Activated CD4-positive, CD25-positive, alpha-beta regulatory T cell treated with anti-CD3 and anti-CD28 coated beads, Interleukin-2, amount 50 U/mL, for 16 hours (primary cell): Measurements from ENCODE around the gene TBX2.

ENCODE experiments used
- DNase-seq: peaks from one replicate; pipeline ENCODE4 v3.0.0-alpha.2; 2020; ENCODE audit warnings: low read depth, low spot score

The TBX2 gene

DNA sequence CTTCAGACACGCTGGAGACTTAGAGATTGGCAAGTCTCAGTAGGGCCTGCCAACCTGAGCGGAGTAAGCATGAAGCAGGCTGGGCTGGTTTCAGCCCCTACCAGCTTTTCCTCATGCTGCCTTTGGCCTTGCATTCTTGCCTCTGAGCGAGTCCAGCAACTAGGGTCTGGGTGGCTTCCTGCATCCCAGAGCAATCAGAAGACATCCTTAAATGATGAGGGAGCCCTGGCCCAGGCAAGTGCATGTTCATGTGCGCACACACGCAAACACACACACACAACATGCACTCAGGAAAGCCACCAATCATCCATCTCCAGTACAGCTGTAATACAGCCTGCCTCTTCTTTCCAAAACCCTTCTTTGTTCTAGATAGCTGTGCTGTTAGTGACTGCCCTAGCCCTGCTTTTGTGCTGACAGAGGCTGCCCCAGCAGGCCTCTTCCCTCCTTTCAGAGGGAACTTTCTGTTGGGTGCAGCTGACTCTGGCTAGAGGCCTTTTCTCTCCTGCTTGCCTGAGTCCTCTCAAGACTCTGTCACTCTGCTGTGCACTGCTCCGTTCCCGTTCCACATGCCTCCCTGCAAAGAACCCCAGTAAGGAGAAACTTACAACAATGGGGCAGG lies 30.7 kb upstream of the TBX2 start:
- DNase-seq = no peak

DNA sequence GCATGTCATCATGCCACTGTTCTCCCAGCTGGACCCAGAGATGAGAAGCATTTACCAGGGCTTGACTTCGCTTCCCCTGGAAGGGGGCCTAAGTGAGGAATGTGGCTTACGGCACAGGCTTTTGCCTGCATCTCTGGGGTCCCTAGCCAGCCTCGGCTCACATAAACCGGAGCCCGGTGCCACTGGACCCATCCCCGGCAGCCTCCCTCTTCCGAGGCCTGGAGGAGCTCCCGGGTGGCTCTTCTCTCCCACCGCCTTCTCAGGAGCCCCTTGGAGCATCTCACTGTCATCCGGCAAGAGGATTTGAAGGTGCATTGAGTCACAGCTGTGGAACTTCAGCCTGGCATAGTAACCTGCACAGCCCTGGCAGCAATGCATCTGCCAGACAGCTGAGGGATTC lies 29.9 kb upstream of the TBX2 start:
- no peak for DNase-seq

DNA sequence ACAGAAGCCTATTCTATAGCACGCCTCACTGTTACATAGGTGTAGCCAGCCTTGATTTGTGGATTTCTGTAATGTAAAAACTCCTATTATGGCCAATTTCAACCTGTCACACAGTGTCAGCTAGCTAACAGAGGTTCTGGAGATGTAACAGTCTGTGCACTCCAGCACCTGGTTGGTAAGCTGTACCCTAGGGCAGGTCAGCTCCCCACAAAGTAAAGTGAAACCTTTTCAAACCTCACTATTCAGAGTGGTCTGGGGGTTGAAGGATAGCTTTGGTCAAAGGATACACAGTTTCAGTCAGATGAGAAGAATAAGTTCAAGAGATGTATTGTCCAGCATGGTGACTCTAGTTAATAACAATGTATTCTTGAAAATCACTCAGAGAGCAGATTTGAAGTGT lies 28.5 kb upstream of the TBX2 start:
- DNase-seq = no peak

DNA sequence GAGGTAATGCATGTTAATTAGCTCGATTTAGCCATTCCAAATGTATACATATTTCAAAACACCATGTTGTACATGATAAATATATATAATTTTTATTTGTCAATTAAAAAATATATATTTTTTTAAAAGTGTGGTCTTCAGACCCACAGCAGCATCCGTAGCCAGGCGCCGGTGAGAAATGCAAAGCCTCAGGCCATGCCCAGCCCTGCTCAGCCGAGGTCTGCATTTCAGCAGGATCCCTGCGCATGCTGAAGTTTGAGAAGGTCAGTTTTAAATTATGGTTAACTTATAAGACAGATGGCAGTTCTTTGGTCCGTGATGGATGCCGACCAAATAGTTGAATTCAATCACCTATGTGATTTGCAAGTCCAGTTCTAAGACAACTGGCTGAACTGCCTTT lies 28.0 kb upstream of the TBX2 start:
- no peak for DNase-seq

DNA sequence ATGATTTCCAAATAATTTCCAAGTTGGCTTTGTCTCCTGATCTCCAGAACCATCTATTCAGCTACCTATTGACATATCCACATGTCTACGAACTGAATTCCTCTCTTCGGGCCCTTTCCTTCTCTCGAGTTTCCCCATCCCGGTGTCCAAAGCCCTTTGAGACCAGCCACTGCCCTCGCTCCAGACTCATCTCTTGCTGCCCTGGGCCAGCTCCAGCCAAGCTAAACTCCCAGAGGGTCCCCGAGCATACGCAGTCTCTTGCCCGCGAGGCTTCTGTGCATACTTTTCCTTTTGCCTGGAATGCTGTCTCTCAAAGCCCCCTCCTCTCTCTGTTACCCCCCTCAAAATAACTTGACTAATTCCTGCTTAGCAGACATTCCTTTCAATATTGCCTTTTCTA lies 27.2 kb upstream of the TBX2 start:
- DNase-seq = no peak

DNA sequence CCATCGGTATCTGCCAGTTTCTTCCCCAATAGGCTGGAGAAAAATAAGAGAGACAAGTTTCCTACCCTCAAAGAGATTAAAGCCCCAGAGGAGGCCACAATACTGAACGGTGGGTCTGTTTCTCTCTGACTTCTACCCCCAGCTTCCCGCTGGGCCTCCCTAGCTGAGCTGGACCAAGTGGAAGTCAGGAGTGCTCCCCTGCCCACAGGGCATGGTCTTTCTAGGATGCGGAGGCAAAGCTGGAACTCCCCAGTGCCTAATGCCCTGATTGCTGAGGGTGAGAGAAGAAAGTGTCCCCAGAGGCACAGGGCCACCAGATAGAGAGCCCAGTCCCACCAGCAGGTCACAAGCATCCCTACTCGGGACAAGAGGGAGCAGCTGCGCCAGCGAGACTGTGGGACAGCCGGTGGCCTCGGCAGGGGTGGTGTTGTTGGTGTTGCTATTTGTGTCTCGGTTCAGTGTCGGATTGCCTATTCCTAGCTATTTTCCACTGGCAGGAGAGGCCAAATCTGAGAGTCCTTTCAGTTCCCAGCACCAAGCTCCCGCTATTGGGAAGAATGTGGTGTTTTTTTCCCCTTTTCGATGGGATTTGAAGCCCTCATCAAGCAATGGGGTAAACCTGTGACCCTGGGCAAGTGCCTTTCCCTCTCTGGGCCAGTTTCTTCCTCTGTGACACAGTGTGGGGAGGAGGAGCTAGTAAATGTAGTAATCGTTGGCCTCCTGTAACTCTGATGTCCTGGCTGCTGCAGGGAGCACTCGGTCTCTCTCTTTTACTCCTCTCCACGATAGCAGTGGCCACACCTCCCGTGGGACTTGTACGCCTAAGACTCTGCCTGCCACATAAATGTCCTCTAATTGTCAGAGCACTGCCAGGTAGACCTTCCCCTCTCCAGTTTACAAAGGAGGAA lies 22.5 kb upstream of the TBX2 start:
- no peak for DNase-seq

DNA sequence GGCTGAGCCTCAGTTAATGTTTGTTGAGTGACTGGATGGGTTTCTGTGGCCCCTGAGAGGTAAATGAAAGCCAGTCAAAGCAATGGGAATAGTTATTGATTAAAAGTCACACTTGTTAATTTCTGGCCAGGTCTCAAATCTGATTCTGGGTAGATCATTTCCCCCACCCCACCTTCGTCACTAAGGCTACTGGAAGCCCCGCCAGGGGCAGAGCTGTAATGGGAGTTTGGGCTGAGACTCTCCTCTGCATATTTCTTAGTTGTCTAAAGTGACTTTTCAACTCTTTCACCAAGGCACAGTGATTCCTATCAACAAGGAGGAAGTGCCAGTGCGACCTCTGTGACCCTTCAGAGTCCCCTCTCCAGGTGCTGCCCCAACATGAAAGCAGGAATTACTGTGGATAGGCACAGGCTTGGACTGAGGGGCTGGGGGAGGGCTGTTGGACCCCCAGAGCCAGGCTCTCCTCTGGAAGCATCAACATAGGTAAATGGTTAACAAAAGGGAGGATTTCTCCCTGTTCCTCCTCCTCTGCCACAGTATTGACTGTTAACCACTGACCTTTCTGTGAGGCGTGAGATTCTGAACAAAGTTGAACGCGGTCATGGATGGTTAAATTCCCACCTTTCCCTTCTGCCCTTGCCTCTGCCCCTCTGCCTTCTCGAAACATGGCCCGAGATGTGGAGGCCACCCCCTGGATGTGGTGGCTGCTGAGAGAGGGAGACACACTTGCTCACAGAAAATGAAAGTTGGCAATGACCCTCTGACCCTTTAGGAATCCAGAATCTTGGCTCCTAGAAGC lies 20.8 kb upstream of the TBX2 start:
- DNase-seq = no peak

DNA sequence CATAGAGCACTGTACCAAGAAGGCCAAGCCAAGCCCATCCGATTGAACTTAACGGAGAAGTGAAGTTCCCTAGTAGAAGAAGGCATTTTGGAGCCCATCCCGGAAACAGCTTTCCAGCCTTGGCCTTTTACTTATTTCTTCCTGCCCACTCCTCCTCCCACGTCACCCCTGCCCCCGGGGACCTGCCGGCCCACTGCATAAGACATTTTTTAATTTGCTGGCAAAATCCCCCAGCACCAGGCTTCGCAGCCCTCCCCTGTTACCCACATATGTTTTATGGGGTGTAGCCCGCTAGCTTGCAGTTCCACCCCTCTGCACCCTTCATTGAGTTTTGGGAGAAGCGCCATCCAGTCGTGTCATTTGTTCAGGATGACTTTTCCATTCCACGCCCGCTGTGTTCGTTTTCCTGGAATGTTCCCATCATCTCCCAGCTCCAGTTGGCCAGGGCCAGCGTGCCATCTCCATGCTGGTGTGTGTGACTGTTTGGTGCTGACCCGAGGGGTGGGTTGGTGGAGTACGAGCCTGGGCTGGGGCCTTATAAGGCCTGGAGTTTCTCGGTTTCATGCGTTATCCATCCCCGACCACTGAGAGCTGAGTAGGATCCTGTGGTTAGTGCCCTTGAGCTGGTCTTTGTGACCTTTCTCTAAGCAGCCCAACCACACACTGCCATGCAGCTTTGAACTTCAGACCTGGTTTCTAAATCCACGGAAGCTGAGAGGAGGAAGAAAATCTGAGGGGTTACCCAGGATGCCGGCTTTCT lies 20.0 kb upstream of the TBX2 start:
- no peak for DNase-seq

DNA sequence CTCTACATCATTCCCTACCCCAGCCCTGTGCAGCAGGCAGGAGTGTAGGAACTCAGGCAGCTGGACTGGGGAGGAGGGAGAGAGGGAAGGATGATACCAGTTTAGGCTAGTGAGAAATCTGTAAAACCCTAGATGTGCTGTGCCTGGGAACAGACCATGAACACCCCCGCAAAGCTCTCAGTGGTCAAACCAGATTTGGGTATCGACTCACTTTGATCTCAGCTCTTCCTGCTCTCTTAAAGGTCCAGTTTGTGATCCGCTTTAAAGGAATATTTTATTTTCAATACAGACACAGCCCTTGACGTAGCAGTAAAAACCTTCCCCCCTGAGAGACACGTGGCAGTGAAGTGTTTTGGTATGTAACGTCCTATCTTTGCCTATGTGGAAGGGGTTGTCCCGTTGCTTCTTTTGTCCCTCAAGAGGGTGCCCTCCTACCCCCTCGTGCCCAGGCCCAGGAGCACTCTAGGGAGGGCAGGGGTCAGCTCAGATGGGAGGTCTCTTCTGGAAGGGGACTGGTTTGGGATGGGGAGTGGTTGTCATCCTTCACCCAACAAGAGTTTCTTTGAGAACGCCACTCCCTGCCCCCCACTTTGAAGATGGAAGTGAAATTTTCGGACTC lies 19.3 kb upstream of the TBX2 start:
- DNase-seq = no peak

DNA sequence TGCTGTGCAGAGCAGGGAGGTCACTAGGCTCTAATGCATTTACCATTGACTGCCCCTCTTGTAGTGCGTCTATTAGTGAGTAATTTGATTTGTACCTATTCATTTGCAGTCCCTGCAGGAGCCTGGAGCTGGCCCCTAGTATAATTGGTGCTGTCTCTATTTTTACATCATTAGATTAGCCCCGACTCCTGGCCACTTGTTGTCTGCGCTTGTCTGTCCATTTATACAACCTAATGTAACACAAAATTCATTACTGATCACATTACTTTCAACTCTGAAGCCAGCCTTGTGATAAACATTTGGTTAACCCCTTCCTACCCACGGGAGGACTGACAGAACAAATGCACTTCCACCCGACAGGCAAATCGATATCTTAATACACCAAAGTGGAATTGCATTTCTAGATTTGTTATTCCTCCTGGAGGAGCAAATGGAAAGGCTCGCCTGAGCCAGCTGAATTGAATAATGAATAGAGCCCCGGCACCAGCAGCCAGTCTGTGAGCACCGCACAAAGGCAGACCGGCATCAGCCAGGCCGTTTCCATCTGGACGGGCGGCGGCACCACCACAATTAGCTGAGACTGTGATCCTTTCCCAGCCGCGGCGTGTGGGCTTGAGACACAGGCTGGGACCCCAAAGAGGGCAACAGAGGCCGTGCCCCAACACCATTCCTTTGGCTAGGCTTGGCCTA lies 18.7 kb upstream of the TBX2 start:
- no peak for DNase-seq

DNA sequence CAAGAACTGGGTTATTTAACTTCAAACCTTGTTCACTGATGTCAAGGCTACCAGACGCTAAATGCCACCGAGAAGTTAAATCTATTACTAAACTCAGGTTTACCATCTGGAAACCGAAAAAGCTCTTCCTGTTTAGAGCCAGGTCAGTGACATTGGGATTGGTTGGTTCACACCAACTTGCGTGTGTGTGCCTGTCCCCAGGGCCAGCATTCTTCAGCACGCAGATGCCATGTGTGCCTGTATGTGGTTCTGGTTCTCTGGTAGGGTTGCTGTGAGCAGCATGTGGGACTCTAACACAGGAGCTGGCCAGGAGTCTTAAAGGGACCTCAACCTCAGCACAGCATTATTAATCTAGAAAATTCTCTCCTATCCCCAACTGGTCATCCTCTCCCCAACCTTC lies 18.1 kb upstream of the TBX2 start:
- DNase-seq = no peak

DNA sequence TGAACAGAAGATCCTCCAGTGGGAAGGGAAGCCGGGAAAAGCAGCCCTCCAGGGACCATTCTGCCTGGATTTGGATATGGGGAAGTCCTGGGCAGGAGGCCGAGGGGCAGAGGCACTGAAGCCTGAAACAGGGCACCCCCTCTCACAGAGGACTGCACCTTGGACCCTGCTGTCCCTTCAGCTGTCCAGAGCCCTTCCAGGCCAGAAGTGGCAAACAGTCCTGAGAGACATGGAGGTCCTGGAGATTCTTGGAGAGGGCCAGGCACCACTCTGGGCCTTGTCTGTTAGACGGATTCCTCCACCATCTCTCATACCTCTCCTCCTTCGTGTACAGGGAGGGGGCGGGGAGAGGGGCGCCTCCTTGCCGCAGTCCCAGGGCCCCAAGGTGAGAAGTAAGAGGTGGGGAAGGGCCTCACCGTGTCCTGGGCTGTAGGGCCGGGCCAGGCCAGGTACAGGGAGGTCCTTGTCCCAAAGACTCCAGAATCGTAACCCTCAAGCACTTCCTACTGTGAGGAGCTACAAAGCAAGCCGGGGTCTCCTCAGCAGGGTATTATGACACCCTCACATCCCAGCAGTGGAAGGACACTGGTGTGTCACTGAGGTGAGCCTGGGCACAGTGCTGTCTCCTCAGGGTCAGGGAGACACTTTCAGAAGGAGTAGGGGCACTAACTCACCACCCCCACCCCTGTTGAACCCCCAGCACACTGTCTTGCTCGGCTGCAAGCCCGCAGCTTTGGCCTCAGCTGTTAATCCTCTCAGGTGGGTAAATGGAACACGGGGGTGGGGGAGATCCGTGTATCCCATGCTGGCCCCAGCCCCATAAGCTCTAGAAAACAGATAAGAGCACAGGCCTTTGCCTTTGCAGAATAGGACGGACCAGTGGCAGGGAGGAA lies 16.6 kb upstream of the TBX2 start:
- no peak for DNase-seq

DNA sequence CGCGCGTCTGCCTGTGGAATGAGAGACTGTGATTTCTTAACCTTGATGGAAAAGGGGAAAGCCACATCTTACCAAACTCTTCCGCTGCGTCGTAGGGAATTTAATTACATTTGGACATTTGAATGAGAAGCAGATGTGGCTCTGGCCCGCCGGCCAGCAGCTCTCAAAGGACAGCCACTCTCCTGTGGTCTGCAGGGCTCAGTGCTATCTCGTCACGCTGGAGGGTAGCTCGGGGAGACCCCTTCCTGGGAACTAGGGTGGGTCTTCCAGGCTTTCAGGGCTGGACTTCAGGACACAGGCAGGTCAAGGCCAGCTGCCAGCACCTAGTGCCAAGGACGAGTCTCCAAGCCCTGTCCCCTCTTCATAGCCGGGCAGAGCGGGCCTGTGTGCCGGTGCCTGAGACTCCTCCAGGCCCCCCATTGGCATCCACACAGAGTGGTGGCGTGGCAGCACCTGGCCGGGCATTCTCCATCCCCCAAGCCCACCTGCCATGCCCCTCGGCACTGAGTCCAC lies 15.9 kb upstream of the TBX2 start:
- no peak for DNase-seq

DNA sequence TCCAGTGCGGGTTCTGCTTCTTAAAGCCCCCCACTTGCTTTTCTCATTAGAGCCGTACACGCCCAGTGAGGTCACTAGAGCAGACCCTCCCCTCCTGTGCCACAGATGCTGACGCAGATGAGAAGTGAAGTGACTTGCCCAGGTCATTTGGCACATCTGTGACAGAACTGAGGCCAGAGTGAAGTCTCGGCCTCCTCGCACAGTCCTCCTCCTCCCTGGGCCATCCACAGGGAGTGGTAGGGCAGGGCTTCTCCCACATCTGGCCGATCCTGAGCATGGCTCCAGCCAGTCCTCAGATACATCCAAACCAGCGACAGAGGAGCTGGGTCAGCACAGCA lies 15.3 kb upstream of the TBX2 start:
- DNase-seq = no peak

DNA sequence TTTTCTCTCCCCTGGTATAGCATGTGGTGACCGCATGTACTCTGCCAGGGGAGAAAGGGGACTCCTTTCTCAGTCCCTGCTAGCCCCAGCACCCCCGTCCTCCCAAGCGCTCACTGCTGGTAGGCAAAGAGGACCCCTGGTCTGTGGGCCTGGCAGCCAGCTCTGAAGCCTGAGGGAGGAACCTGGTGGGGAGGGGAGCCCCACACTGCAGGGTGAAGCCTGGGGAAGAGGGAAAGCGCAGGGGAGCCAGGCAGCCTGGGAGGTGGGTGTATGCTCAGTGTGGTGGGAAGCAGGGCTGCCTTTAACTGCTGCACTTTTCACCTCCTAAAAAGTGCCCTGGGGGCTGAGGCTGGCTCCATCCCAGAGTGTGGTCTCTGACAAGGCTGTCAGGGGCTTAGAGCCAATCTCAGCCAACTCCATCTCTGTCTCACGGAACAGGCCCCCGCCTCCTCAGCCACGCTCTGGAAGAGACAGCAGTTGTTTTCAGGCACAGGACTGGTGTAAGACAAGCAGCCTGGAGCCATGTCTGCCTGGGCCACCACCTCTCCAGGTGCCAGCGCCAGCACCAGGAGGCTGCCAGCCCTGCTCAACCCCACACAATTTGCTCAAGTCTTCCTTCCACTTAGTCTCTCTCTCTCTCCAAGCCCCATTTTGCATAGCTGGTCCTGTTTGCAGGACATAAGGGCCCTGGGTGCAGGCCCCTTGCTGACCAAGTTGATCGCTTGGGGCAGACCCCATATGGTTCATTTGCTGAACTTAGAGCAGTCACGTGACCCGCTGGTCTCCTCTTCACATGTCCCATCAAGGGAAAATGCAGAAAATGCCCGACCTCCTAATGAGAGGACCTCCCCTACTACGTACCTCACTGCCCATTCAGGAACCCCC lies 14.7 kb upstream of the TBX2 start:
- DNase-seq = no peak

DNA sequence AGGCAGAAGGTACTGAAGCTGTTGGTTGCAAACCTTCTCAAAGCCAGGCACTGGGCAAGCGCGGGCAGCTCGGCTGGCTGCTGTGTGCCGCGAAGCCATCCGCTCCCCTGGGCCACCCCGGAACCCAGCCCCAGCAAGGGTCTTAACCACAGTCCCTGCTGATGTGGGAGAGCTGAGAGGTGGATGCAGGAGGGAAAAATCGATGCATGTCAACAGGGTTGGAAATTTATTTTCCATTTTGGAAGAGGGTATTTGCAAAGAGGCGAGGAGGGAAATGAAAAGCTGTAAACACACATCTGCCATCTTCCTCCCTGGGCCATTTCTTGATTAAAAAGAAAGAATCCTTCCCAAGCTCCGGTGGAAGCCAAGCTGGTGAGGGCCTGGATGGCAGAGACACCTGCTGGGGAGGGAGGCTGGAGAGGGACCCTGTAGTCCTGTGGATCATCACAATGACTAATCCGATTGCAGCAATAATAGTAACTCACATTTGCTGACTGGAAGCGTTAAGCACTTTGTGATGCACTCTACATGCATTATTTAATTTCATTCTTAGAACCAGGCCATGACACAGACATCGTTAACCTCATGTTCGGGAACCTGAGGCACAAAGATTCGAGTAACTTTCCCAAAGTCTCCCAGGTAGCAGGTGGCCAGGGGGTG lies 13.9 kb upstream of the TBX2 start:
- DNase-seq = no peak

DNA sequence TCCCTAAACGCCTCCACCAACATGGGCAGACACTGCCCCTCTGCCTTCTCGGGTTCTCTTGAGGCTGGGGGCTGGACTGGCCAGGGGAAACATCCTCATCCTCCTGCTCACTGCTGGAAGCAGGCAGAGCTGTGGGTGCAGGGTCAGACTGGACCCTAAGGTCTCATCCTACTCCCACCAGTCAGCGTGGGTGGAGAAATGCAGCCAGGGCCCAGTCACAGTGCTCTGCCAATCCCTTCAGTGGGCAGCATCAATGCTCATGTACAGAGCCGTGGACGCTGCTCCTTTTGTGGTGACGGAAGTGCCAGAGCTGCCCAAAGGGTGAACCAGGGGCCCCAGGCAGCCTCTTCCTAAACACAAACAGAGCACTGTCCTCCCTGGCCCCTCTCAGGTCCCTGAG lies 13.4 kb upstream of the TBX2 start:
- DNase-seq = no peak

DNA sequence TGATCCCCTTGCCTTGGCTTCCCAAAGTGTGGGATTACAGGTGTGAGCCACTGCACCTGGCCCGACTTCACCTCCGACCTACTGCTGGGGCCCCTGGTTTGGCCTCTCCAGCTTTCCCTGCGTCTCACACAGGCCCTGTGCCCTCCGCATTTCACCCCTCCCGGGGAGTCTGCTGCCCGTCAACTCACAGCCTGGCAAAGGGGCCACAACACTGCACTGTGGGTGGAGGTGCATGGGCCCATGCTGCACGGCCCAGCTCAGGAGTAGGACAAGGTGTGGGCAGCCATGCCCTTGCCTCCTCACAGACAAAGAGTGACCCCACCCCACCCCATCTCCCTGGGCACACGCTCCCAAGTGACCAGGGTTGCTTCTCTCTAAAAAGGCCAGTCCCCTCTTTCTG lies 12.6 kb upstream of the TBX2 start:
- no peak for DNase-seq
